Adipose tissue (tissue), 3 donors: ENCODE results near the gene NLN. TPM values are rescaled to one million over a fixed set of nuclear protein-coding genes. Genes with fewer than 3 reads are reported as not detected.
"Not testable (repeated sequence)": the region's sequence is repeated elsewhere in the genome, so short reads cannot be mapped to it uniquely, and the experiment has no call there.

Source experiments
- H3K27ac ChIP-seq: one replicate; pipeline ENCODE4 v1.5.1; 2013; ENCODE audit warnings: low read depth, low read length
- WGBS, 3 donors: extraction: QIAGEN DNeasy Blood & Tissue Kit; methylation state at CpG; one replicate each; pipeline ENCODE4 v1.1.7; 2013; 5-methylcytosine and 5-hydroxymethylcytosine counted together
- polyA plus RNA-seq, 3 donors: library from polyadenylated mRNA; stranded (reverse); fragments of 200-250 nt; gene quantifications; one replicate each; pipeline ENCODE4 v1.2.3, GENCODE V29; 2013
- donor health status: healthy with polysubstance abuse.
- donor health status: Bipolar disorder and iron deficiency.
- donor health status: healthy.

The NLN gene
- polyA plus RNA-seq, 3 donors, result 4.5 to 5.8 (median 5.1) TPM

GRCh38 chr5:65819215-65819904, 97.4 kb downstream of the NLN start:
- no peak overlapping the region for H3K27ac ChIP-seq
- WGBS, 3 donors, result 39 to 65% (median 53%) methylated on average over 3 of the region's 3 CpGs

DNA sequence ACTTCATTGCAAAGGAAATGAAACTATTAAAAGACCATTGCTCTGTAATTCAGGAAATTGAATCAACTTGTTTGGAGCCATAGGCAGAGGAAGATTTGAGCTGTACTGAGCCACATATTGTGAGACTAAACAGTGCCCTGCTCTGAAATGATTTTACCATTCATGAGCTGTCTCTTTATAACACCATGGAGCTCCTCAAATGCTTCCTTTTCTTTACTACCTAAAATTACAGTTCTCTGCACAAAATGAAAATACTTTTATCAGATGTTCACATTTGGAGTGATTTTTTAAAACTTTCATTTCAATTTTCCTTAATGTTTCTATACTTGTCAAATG, 97.9 kb downstream of the NLN start:
- no peak overlapping the region for H3K27ac ChIP-seq

DNA sequence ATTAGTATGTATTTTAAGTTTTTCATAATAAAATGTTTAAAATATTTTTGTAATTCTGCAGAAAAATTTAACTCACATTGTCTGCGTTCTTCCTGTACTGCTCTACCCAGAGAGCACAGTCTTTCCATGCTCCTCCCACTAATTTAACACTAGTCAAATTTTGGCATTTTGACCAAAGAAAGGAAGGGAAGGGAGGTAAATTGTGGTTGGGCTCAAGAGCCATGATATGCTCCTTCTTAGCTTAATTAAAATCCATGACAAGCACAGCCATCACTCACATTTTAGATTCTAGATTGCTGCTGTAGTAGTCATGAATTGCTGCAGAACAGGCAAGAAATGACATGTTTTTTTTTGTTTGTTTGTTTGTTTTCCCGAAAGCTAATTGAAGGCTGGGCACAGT, 98.4 kb downstream of the NLN start:
- H3K27ac ChIP-seq, result no peak overlapping the region
- 83 to 96% (median 93%) methylated on average over 2 of the region's 2 CpGs for WGBS, 3 donors

- H3K27ac ChIP-seq, result no peak overlapping the region
- 73 to 83% (median 83%) methylated on average over 4 of the region's 4 CpGs for WGBS, 3 donors
These were observed 100.0 kb downstream of the NLN start for GRCh38 chr5:65821966-65822365.

- WGBS, 3 donors, result 84 to 92% (median 90%) methylated on average over 6 of the region's 6 CpGs
- H3K27ac ChIP-seq, result no peak overlapping the region
These were observed 100.7 kb downstream of the NLN start for GRCh38 chr5:65822710-65823109.

GRCh38 chr5:65823204-65823603, 101.2 kb downstream of the NLN start:
- H3K27ac ChIP-seq, result no peak overlapping the region
- 89 to 97% (median 96%) methylated on average over 2 of the region's 2 CpGs for WGBS, 3 donors

- 65 to 89% (median 72%) methylated on average over 4 of the region's 4 CpGs for WGBS, 3 donors
- H3K27ac ChIP-seq, result no peak overlapping the region
These were observed 101.9 kb downstream of the NLN start for GRCh38 chr5:65823845-65824445.

GRCh38 chr5:65825408-65826328, 103.7 kb downstream of the NLN start:
- WGBS, 3 donors, result 70 to 79% (median 78%) methylated on average over 5 of the region's 5 CpGs
- H3K27ac ChIP-seq, result no peak overlapping the region

- 59 to 67% (median 60%) methylated on average over 12 of the region's 12 CpGs for WGBS, 3 donors
- no peak overlapping the region for H3K27ac ChIP-seq
These were observed 106.3 kb downstream of the NLN start for GRCh38 chr5:65828022-65828896.

DNA sequence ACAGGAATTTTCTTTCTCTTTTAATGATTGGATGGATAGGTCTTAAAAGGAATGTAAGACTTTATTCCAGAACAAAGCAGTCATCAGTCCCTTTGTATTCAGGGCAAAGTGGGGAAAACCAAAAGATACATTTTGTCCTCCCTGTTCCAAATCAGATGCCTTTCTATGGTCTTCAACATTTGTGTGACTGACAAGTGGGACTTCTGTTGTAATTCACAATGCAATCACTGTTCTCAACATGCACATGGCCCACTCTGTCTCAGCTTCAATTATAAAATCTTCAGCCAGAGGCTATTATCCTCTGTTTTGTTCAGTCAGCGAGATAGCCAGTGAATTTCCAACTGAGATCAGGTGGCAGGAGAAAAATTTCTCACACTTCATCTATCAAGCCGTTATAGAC, 108.9 kb downstream of the NLN start:
- 85 to 94% (median 91%) methylated on average over 2 of the region's 2 CpGs for WGBS, 3 donors
- H3K27ac ChIP-seq, result no peak overlapping the region

- no peak overlapping the region for H3K27ac ChIP-seq
- 41 to 92% (median 50%) methylated on average over 1 of the region's 1 CpG for WGBS, 3 donors
These were observed 109.3 kb downstream of the NLN start for GRCh38 chr5:65831276-65831675.

GRCh38 chr5:65832152-65832551, 110.1 kb downstream of the NLN start:
- no peak overlapping the region for H3K27ac ChIP-seq

- no peak overlapping the region for H3K27ac ChIP-seq
- WGBS, 3 donors, result 67 to 78% (median 78%) methylated on average over 2 of the region's 2 CpGs
These were observed 110.7 kb downstream of the NLN start for GRCh38 chr5:65832603-65833228.

GRCh38 chr5:65833780-65834179, 111.8 kb downstream of the NLN start:
- H3K27ac ChIP-seq, result no peak overlapping the region
- 73 to 94% (median 87%) methylated on average over 5 of the region's 5 CpGs for WGBS, 3 donors

- WGBS, 3 donors, result 94 to 100% (median 95%) methylated on average over 1 of the region's 1 CpG
These were observed 112.3 kb downstream of the NLN start for GRCh38 chr5:65834306-65834705.

GRCh38 chr5:65835191-65835590, 113.2 kb downstream of the NLN start:
- H3K27ac ChIP-seq, result no peak overlapping the region
- WGBS, 3 donors, result 52 to 88% (median 87%) methylated on average over 2 of the region's 2 CpGs

More at GRCh38 chr5:65834306-65834705, 112.3 kb downstream of the NLN start:
- H3K27ac ChIP-seq, result no peak overlapping the region

- no peak overlapping the region for H3K27ac ChIP-seq
These were observed 115.1 kb downstream of the NLN start for GRCh38 chr5:65837139-65837538.

- not testable (repeated sequence) for H3K27ac ChIP-seq
These were observed 117.2 kb downstream of the NLN start for GRCh38 chr5:65839170-65839569.
